ENCODE results near the gene PRX.
"Not testable (repeated sequence)": the region's sequence is repeated elsewhere in the genome, so short reads cannot be mapped to it uniquely, and the experiment has no call there.

Gene PRX

GRCh38 chr19:40414542-40415535 lies 1.7 kb upstream of the PRX start:
- no peak for DNase-seq (ENCODE audit: low read depth)

GRCh38 chr19:40412866-40413265 lies 312 bp downstream of the PRX start:
- DNase-seq (ENCODE audit: low read depth): no peak

- DNase-seq (ENCODE audit: low read depth): no peak
These were observed 1.1 kb downstream of the PRX start for GRCh38 chr19:40411958-40412499.

GRCh38 chr19:40411125-40411842 lies 1.9 kb downstream of the PRX start:
- no peak for DNase-seq (ENCODE audit: low read depth)

GRCh38 chr19:40410030-40410389 lies 3.2 kb downstream of the PRX start:
- DNase-seq (ENCODE audit: low read depth): no peak

GRCh38 chr19:40408598-40408925 lies 4.6 kb downstream of the PRX start:
- not testable (repeated sequence) for DNase-seq (ENCODE audit: low read depth)

GRCh38 chr19:40407714-40408597 lies 5.2 kb downstream of the PRX start:
- DNase-seq (ENCODE audit: low read depth): no peak

- peak; percentile 69 for DNase-seq (ENCODE audit: low read depth)
These were observed 9.8 kb downstream of the PRX start for GRCh38 chr19:40403262-40403984.

GRCh38 chr19:40400559-40400958 lies 12.6 kb downstream of the PRX start:
- no peak for DNase-seq (ENCODE audit: low read depth)

GRCh38 chr19:40398417-40399131 lies 14.6 kb downstream of the PRX start:
- peak; percentile 30 for DNase-seq (ENCODE audit: low read depth)

GRCh38 chr19:40397568-40397906 lies 15.6 kb downstream of the PRX start:
- no peak for DNase-seq (ENCODE audit: low read depth)

GRCh38 chr19:40396886-40397567 lies 16.2 kb downstream of the PRX start:
- no peak for DNase-seq (ENCODE audit: low read depth)

- DNase-seq (ENCODE audit: low read depth): no peak
These were observed 17.2 kb downstream of the PRX start for GRCh38 chr19:40395956-40396355.

GRCh38 chr19:40394816-40395210 lies 18.4 kb downstream of the PRX start:
- DNase-seq (ENCODE audit: low read depth): no peak

GRCh38 chr19:40393894-40394815 lies 19.0 kb downstream of the PRX start:
- DNase-seq (ENCODE audit: low read depth): no peak

- no peak for DNase-seq (ENCODE audit: low read depth)
These were observed 20.2 kb downstream of the PRX start for GRCh38 chr19:40392894-40393517.

GRCh38 chr19:40392123-40392522 lies 21.1 kb downstream of the PRX start:
- DNase-seq (ENCODE audit: low read depth): no peak

- no peak for DNase-seq (ENCODE audit: low read depth)
These were observed 23.0 kb downstream of the PRX start, which contains the start of gene HIPK4 for GRCh38 chr19:40390084-40390742. Gene HIPK4, minus strand, starts transcription at chr19:40390181. Its CDS starts 279 bp downstream, at chr19:40389902.
